ENCODE measurements around the gene ARHGAP5.

Gene ARHGAP5

GRCh38 chr14:32076278-32077080, 625 bp upstream of the ARHGAP5 start:
- peak; percentile 98 for DNase-seq (ENCODE audit: low spot score)

GRCh38 chr14:32078023-32078857, 1.1 kb downstream of the ARHGAP5 start:
- peak; percentile 32 for DNase-seq (ENCODE audit: low spot score)

- no peak for DNase-seq (ENCODE audit: low spot score)
These were observed 1.7 kb downstream of the ARHGAP5 start for GRCh38 chr14:32078858-32079216.

GRCh38 chr14:32079264-32079663, 2.2 kb downstream of the ARHGAP5 start:
- no peak for DNase-seq (ENCODE audit: low spot score)

GRCh38 chr14:32080001-32080510, 3.0 kb downstream of the ARHGAP5 start:
- no peak for DNase-seq (ENCODE audit: low spot score)

GRCh38 chr14:32081901-32082300, 4.8 kb downstream of the ARHGAP5 start:
- no peak for DNase-seq (ENCODE audit: low spot score)

- no peak for DNase-seq (ENCODE audit: low spot score)
These were observed 6.2 kb downstream of the ARHGAP5 start for GRCh38 chr14:32083315-32083624.

GRCh38 chr14:32083789-32084188, 6.7 kb downstream of the ARHGAP5 start:
- no peak for DNase-seq (ENCODE audit: low spot score)

- DNase-seq (ENCODE audit: low spot score): no peak
These were observed 8.2 kb downstream of the ARHGAP5 start for GRCh38 chr14:32085182-32085844.

- DNase-seq (ENCODE audit: low spot score): no peak
These were observed 8.8 kb downstream of the ARHGAP5 start for GRCh38 chr14:32085845-32086383.

- DNase-seq (ENCODE audit: low spot score): peak; percentile 24
These were observed 10.2 kb downstream of the ARHGAP5 start for GRCh38 chr14:32087173-32087861.

- no peak for DNase-seq (ENCODE audit: low spot score)
These were observed 10.8 kb downstream of the ARHGAP5 start for GRCh38 chr14:32087907-32088306.

- DNase-seq (ENCODE audit: low spot score): no peak
These were observed 13.6 kb downstream of the ARHGAP5 start for GRCh38 chr14:32090686-32091085.

GRCh38 chr14:32099473-32099872, 22.4 kb downstream of the ARHGAP5 start:
- DNase-seq (ENCODE audit: low spot score): no peak

GRCh38 chr14:32100175-32100574, 23.1 kb downstream of the ARHGAP5 start:
- no peak for DNase-seq (ENCODE audit: low spot score)

- DNase-seq (ENCODE audit: low spot score): no peak
These were observed 25.2 kb downstream of the ARHGAP5 start for GRCh38 chr14:32102152-32102787.

GRCh38 chr14:32102968-32103367, 25.9 kb downstream of the ARHGAP5 start:
- no peak for DNase-seq (ENCODE audit: low spot score)

GRCh38 chr14:32104308-32104707, 27.2 kb downstream of the ARHGAP5 start:
- DNase-seq (ENCODE audit: low spot score): no peak

GRCh38 chr14:32104803-32105202, 27.7 kb downstream of the ARHGAP5 start:
- DNase-seq (ENCODE audit: low spot score): no peak

GRCh38 chr14:32109676-32110547, 32.8 kb downstream of the ARHGAP5 start:
- DNase-seq (ENCODE audit: low spot score): peak; percentile 60

Measured in AG20443 (cell line).